ENCODE measurements around the gene TSR3. TPM values are rescaled to one million over a fixed set of nuclear protein-coding genes. Genes with fewer than 3 reads are reported as not detected.

The TSR3 gene
- polyA plus RNA-seq (ENCODE audit: insufficient read length in 12 of 12), result 10 to 100 TPM in 11 of 12 donors, not detected in 1; 32.5 to 53.9 (median 42.2) TPM
- long read RNA-seq, donor 1, transcript TSR3-201 (6 exons, 1,243 nt), result major isoform, 37 of 43 reads
- long read RNA-seq, donor 1, partial matches to known transcripts, result 6 of 43 reads
- long read RNA-seq, donor 1, other reads (novel, unspliced or antisense), result 0 of 43 reads
- long read RNA-seq, donor 2, transcript TSR3-201 (6 exons, 1,243 nt), result major isoform, 35 of 35 reads
- long read RNA-seq, donor 2, partial matches to known transcripts, result 0 of 35 reads
- long read RNA-seq, donor 2, other reads (novel, unspliced or antisense), result 0 of 35 reads
- long read RNA-seq, donor 3, transcript TSR3-201 (6 exons, 1,243 nt), result major isoform, 20 of 20 reads
- long read RNA-seq, donor 3, partial matches to known transcripts, result 0 of 20 reads
- long read RNA-seq, donor 3, other reads (novel, unspliced or antisense), result 0 of 20 reads
- long read RNA-seq, donor 4, transcript TSR3-201 (6 exons, 1,243 nt), result major isoform, 18 of 18 reads
- long read RNA-seq, donor 4, partial matches to known transcripts, result 0 of 18 reads
- long read RNA-seq, donor 4, other reads (novel, unspliced or antisense), result 0 of 18 reads
- long read RNA-seq, donor 5, transcript TSR3-201 (6 exons, 1,243 nt), result major isoform, 54 of 54 reads
- long read RNA-seq, donor 5, partial matches to known transcripts, result 0 of 54 reads
- long read RNA-seq, donor 5, other reads (novel, unspliced or antisense), result 0 of 54 reads
- long read RNA-seq, donor 6, transcript TSR3-201 (6 exons, 1,243 nt), result major isoform, 14 of 14 reads
- long read RNA-seq, donor 6, partial matches to known transcripts, result 0 of 14 reads
- long read RNA-seq, donor 6, other reads (novel, unspliced or antisense), result 0 of 14 reads
- long read RNA-seq, donor 7, transcript TSR3-201 (6 exons, 1,243 nt), result major isoform, 11 of 46 reads
- long read RNA-seq, donor 7, partial matches to known transcripts, result 23 of 46 reads
- long read RNA-seq, donor 7, other reads (novel, unspliced or antisense), result 12 of 46 reads
- long read RNA-seq, donor 8, transcript TSR3-201 (6 exons, 1,243 nt), result major isoform, 41 of 47 reads
- long read RNA-seq, donor 8, partial matches to known transcripts, result 5 of 47 reads
- long read RNA-seq, donor 8, other reads (novel, unspliced or antisense), result 0 of 47 reads
- long read RNA-seq, donor 9, transcript TSR3-201 (6 exons, 1,243 nt), result major isoform, 16 of 16 reads
- long read RNA-seq, donor 9, partial matches to known transcripts, result 0 of 16 reads
- long read RNA-seq, donor 9, other reads (novel, unspliced or antisense), result 0 of 16 reads
- long read RNA-seq, donor 10, transcript TSR3-201 (6 exons, 1,243 nt), result major isoform, 34 of 34 reads
- long read RNA-seq, donor 10, partial matches to known transcripts, result 0 of 34 reads
- long read RNA-seq, donor 10, other reads (novel, unspliced or antisense), result 0 of 34 reads
- long read RNA-seq, donor 11, transcript TSR3-201 (6 exons, 1,243 nt), result major isoform, 36 of 36 reads
- long read RNA-seq, donor 11, partial matches to known transcripts, result 0 of 36 reads
- long read RNA-seq, donor 11, other reads (novel, unspliced or antisense), result 0 of 36 reads

DNA sequence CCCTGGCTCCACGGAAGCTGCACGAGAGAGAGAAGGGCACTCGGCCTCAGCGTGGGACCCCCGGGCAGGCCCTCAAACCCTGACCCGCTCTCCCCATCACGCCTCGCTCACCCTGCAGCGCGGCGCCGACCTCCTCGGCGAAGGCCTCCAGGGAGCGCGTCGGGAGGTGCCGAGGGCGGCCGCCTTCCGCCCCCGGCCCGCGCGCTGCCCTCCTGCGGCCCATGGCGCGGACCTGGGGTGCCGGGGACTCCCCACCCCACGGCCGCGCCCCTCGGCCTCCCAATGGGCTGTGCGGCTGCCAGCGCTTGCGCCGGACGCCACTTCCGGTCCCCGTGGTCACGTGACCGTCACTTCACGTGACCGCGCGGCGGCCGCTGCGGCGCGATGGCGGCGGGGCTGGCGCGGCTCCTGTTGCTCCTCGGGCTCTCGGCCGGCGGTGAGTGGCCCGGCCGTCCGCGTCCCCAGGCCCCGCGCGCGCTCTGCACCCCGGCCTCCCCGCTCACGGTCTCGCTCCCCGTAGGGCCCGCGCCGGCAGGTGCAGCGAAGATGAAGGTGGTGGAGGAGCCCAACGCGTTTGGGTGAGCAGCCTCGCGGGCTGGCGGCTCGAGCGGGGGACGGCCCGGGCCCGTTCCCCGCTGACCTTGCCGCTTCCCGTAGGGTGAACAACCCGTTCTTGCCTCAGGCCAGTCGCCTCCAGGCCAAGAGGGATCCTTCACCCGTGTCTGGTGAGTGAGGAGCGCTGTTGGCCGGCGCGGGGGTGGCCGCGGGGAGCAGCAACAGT lies at the start of gene TSR3, which contains the start of gene GNPTG:
Gene TSR3, minus strand, starts transcription at position 297 of the 781 bp plus-strand sequence. Its CDS starts 74 bp downstream, at position 223.
Gene GNPTG, plus strand, starts transcription at position 350 of the 781 bp plus-strand sequence. Its CDS starts 35 bp downstream, at position 385.
- peak; percentile 89 for DNase-seq

- no peak for DNase-seq
These were observed 49.5 kb upstream of the TSR3 start for GRCh38 chr16:1401061-1401757.

DNA sequence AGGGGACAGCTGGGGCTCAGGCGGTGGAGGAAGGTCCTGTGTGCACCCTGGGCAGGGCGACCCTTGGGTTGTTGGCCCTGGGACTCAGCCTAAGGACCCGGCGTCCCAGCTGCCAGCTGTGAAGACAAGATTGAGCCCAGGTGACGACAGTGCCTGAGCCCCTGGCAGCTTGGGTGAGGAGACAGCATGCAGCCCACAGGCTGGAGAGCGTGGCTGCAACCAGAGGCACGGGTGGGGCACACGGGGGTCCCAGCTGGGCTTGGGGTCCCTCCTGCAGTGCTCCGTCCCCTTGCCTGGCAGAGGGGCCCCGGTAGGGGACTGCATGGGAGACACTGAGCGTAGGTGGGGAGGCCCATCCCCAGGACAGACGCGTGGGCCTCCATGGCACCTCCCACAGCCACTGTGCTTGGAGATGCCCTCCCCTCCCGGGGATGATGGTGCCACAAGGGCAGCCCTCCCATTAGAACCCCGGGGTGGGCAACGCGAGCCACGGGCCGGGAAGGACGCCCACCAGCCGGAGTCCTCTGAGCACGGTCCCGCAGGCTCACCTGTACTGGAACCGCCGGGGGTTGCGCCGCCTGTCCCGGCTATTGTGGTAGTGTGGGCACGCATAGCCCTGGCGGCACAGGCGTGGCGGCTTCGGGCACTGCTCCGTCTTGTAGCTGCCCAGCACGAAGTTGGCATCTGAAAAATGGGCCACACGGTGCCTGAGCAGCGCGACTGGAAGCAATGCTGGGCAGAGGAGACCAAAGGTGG lies 47.3 kb upstream of the TSR3 start:
- DNase-seq, result no peak

GRCh38 chr16:1398351-1398750 lies 46.7 kb upstream of the TSR3 start:
- DNase-seq, result no peak

DNA sequence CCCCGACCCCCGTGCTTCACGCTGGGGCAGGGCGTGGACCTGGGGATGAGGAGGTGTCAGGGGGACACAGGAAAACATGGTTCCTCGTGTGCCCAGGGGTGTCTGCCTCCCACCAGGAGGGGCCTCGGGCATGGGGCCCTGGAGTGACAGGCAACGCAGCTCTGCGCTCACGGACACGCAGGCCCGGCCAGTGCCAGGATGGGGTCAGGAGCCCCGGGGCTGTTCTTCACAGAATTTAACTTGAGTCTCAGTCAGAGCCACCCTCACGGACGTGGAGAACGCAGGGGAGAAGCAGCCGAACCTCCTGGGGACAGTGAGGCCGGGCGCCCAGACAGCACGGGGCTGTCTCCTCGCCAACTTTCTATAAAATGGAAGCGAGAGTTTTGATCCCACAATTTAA lies 46.1 kb upstream of the TSR3 start:
- no peak for DNase-seq

GRCh38 chr16:1395444-1396031 lies 43.9 kb upstream of the TSR3 start:
- DNase-seq, result no peak

GRCh38 chr16:1394367-1394951 lies 42.8 kb upstream of the TSR3 start:
- DNase-seq, result no peak

- DNase-seq, result no peak
These were observed 42.0 kb upstream of the TSR3 start for GRCh38 chr16:1393613-1394176.

DNA sequence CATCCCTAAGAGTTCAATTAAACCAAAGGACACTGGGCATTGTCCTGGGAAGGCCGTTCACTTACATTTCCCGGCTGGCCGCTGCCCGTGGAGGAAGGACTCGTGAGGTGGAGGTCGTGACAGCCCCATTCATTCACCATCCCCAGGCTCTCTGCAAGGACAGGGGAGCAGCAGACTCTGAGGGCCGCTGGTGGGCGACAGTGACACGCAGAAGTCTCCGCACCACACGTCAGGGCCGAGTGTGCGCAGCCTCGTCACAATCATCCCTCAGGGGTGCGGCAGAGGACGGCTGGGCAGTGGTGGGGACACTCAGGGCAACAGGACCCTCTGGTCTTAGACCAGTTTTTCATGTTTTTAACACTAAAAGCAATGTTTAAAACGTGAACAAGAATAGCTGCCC lies 41.1 kb upstream of the TSR3 start:
- no peak for DNase-seq

- no peak for DNase-seq
These were observed 38.6 kb upstream of the TSR3 start for GRCh38 chr16:1390239-1390779.

DNA sequence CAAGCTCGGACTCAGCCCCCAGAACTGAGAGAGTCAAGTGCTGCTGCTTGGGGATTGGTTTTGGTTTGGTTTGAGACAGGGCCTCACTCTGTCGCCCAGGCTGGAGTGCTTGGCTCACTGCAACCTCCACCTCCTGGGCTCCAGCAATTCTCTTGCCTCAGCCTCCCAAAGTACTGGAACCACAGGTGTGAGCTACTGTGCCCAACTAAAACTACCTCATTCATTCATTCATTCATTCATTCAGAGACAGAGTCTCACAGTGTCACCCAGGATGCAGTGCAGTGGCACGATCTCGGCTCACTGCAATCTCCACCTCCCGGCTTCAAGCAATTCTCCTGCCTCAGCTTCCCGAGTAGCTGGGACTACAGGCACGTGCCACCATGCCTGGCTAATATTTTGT lies 38.1 kb upstream of the TSR3 start:
- DNase-seq, result no peak

- DNase-seq, result no peak
These were observed 35.7 kb upstream of the TSR3 start for GRCh38 chr16:1387331-1387730.

DNA sequence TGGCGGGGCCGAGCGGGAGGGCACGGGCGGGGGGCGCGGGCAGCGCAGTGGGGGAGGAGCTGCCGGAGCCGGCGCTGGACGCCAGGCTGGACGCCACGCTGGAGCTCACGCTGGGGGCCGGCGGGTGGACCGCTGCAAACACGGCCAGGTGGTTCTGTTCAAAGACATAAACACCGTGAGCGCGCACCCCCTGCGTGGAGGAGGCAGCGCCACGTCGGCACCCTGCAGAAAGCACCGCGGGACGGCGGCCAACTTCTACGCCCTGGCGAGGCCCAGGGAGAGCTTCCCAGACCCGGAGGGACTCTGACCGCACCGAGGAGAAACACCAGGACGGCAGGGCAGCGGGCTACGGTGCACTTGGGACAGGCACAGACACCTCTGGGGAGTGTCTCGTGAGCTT lies 33.6 kb upstream of the TSR3 start:
- no peak for DNase-seq

DNA sequence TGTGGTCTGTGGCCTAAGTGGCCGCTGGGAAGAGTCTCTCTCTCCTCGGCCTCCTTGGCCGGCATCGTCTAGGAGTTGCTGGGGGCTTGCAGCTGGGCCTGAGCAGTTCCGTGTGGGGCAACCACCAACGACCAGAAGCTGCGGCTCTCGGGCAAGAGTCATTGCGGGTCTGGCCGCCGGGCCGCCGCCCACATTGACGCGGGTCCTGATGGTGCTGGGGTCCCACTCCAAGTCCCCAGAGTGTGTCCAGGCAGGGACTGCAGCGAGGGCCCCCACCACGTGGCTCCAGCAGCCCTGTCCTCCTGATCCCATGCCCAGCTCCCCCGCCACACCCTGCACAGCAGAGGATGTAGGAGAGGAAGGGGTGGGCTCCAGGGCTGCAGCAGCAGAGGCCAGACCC lies 31.9 kb upstream of the TSR3 start:
- no peak for DNase-seq

- DNase-seq, result no peak
These were observed 30.1 kb upstream of the TSR3 start for GRCh38 chr16:1381612-1382406.

- DNase-seq, result no peak
These were observed 28.5 kb upstream of the TSR3 start for GRCh38 chr16:1380195-1380594.
